Left hindlimb (tissue), 1 donor: ENCODE data around the gene TMEM256.

ENCODE experiments used
- DNase-seq: peaks from one replicate; pipeline ENCODE4 v3.0.0-alpha.2; 2018

TMEM256 gene

DNA sequence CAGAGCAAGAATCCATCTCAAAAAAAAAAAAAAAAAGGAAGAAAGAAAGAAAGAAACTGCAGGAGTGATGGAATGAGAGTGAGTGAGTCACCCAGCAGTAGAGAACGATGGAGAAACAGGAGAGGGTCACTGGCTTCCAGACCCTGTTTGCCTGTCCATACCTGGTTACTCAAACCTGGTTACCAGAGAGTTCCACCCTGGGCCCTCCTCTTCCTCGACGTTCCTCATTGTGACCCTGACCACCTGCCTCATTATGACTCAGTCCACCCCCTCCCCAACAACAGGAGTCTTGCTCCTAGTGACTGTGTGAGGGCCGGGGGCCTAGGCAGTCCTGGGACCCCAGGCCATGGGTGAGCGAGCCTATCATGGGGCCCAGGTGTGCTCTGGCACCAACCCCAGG, 24.7 kb upstream of the TMEM256 start, which contains the start of gene SPEM3:
SPEM3 (plus strand) TSS at position 301 of the 400 bp plus-strand sequence; CDS start at position 347, 46 bp downstream.
- no peak for DNase-seq

DNA sequence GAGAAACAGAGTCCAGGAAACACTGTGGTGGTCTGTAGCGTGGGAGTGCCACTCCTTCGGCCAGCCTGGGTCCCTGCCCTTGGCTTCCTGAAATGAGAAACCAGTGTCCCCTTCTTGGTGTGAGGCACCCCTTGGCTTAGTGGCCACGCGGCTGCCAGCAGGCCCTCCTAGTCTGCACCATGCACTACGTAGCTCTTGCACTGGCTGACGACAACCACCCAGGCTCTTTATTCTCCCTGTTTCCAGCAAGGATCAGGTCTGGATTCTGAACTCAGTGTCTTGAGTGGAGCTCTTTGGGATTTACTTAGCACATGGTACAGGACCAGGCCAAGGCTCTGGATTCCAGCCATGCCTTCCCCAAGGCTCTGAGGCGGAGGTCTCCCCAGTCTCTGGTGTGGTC, 23.7 kb upstream of the TMEM256 start:
- DNase-seq: no peak

DNA sequence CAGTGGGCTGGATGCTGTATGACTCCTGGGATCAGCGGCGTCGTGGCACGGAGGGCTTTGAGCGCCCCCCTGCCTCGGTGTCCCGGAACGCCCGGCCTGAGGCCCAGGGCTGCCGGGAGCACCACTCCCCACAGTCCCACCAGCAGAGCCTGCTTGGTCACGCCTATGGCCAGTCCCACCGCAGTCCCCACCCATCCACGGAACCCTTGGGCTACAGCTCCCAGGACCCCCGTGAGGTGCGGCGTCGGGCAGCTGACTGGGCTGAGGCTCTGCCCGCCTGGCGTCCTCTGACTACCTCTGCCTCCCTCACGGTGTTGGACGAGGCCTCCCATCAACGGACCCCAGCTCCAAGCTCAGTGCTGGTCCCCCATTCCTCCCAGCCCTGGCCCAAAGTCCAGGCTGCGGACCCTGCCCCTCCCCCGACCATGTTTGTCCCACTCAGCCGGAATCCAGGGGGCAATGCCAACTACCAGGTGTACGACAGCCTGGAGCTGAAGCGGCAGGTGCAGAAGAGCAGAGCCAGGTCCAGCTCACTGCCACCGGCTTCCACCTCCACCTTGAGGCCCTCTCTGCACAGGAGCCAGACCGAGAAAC, 23.1 kb upstream of the TMEM256 start:
- no peak for DNase-seq

DNA sequence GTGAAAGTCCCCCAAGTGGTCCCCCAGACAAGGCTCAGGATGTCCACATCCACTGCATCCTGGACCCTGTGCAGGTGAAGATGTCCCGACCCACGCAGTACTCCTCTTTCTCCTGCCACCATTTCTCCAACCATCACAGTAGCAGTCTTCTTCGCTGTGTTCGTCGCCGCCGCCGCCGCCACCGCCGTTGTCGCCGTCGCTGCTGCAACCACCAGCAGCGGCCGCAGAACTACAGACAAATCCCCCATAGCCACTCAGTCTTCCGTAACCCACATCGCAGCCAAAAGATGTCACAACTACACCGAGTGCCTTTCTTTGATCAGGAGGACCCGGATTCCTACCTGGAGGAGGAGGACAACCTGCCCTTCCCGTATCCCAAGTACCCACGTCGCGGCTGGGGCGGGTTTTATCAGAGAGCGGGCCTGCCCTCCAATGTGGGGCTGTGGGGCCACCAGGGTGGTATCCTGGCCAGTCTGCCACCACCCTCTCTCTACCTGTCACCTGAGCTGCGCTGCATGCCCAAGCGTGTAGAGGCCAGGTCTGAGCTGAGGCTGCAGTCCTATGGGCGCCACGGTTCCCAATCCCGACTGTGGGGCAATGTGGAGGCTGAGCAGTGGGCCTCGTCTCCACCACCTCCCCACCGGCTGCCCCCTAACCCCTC, 22.4 kb upstream of the TMEM256 start:
- no peak for DNase-seq

DNA sequence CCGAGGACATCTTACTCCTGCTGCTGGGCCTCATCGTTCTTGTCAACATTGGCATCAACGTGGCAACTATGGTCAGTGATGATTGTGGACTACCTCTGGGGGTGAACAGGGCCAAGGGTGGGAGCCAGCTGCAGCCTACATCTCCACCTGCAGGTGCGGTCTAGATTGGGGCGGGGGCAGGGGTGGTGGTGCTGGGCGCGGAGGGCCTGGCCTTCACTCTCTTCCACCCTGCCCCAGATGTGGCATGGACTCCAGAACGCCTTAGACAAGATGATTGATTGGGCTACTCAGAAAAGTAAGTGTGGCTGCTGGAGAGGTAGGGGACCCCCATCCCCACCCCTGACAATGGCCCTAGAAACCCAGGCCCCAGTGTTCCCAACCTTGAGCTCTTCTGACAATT, 21.9 kb upstream of the TMEM256 start:
- no peak for DNase-seq

DNA sequence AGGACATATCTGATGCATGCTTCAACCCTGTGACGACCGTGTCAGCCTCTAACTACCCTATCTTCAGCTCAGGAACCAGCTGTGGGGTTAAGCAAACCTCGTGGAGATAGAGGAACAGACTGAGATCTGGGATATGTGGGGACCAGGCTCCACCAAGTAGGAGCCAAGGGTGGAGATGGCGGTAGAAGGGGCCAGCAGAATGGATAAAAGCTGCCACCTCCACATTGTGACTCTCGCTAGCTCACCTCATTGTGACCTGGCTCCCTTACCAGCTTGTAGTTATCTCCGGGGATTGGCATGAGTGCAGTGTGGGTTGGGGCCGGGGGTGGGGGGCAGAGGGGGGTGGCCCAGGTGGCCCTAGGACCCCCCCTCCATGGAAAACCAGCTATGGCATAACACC, 21.4 kb upstream of the TMEM256 start, which contains the start of gene SPEM2:
SPEM2 (plus strand) TSS at position 301 of the 400 bp plus-strand sequence; CDS start at position 374, 73 bp downstream.
- no peak for DNase-seq

DNA sequence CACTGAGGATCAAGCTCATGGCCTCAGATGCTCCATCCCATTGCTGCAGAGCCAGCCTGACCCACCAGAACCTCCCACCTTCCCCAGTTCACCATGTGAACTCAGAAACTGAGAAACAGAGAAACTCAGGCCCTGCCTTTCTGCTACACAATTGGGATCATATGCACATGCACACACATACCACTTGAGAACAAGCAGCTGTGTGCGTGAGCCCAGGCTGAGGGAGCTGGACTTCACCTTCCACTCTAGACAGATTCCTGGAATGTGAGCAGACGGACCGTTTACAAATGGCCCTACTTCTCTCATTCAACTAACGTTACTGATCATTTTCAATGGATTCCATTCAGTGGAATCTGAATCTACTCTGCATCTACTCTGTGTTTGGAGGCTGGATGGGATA, 19.8 kb upstream of the TMEM256 start:
- no peak for DNase-seq

DNA sequence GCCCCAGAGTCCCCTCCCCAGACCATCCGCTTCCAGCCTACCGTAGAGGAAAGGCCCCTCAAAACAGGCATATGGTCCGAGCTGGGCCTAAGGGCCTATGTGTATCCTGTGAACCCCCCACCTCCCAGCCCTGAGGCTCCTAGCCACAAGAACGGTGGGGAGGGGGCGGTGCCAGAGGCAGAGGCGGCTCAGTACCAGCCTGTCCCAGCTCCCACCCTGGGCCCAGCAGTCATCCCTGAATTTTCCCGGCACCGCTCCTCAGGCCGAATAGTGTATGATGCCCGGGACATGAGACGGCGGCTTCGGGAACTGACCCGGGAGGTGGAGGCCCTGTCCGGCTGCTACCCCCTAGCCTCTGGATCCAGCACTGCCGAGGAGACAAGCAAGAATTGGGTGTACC, 17.3 kb upstream of the TMEM256 start:
- DNase-seq: no peak

DNA sequence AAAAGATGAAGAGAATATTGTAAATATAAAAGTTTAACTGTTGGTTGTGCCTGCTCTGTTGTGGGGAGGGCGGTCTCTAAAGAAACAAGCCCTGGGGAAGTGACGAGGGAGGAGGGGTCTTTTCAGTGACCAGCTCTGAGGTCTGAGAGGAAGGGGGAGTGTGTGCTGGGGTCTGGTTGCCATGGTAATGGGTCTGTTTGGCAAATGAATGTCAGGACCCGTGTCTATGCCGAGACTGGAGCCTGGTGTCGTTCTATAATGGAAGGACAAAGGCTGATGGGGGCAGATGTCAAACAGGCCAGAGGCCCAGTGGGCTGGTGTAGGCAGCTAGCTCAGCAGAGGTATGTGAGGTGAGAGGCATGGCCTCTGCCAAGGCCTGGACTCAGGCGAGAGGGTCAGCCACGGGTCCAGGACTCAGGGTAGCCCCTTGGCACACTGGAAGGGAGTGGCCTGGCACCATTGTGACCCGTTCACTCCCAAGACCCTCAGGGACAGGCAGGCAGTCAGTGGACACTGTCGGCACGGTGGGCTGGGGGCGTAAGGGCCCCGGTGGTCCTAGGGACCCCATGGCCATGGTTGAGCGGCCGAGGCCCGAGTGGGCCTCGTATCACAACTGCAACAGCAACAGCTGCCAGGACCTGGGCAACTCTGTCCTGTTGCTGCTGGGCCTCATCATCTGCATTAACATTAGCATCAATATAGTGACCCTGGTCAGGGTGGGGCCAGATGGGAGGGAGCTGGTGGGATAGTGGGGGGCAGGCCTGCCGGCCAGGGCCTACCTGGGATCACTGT, 16.1 kb upstream of the TMEM256 start, which contains the start of gene SPEM1:
SPEM1 (plus strand) TSS at position 506 of the 792 bp plus-strand sequence; CDS start at position 567, 61 bp downstream.
- DNase-seq: no peak

DNA sequence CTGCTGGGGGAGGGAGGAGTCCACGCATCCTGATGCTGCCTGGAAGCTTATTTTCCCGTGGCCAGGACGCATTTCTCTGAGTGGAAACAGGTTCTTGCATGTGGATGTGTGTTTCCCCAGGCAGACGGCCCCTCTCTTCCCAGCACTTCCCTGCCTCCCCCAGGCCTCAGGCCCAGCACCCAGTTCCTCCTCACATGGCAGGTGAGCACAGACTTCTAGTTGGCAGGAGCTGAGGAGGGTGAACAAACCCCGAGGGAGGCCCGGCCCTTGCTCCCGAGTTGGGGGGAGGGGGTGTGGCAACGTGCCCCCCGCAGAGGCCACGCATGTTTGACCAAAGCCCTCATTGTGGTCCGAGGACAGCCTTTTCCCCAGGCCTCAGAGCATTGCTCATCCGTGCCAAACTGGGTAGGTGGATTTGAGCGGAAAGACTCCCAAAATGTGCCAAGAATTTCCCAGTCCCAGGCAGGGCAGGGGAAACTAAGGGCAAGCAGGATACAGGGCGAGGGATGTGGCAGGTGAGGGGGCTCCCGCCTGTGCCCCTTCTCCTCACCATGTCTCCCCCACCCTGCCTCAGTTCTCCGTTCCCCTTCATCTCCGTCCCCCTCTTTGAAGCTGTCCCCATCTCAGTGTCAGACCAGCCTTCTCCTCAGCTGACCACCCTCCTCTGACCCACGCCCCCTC, 14.7 kb upstream of the TMEM256 start:
- no peak for DNase-seq

DNA sequence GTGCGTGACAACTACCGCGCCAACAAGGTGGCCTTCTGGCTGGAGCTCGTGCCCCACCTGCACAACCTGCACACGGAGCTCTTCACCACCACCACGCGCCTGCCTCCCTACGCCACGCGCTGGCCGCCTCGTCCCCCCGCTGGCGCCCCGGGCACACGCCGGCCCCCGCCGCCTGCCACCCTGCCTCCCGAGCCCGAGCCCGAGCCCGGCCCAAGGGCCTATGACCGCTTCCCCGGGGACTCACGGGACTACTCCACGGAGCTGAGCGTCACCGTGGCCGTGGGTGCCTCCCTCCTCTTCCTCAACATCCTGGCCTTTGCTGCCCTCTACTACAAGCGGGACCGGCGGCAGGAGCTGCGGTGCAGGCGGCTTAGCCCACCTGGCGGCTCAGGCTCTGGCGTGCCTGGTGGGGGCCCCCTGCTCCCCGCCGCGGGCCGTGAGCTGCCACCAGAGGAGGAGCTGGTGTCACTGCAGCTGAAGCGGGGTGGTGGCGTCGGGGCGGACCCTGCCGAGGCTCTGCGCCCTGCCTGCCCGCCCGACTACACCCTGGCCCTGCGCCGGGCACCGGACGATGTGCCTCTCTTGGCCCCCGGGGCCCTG, 13.3 kb upstream of the TMEM256 start:
- DNase-seq: no peak

DNA sequence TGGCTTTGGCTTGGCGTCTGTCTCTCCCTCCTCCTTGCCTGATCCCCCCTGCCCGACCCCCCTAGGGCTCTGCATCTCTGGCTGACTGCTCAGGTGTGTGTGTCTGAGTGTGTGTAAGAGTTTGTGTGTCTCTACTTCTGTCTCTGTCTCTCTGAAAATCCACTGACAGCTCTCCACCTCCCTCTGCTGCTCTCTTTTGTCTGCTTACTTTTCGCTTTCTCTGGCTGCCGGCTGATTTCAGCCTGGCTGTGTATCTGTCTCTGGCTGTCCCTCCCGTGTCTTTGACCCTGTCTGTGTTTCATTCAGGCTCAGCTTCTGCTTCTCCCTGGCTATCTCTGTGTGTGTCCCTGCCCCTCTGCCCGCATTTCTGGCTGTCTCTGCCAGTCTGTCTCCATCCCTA, 12.4 kb upstream of the TMEM256 start:
- no peak for DNase-seq

DNA sequence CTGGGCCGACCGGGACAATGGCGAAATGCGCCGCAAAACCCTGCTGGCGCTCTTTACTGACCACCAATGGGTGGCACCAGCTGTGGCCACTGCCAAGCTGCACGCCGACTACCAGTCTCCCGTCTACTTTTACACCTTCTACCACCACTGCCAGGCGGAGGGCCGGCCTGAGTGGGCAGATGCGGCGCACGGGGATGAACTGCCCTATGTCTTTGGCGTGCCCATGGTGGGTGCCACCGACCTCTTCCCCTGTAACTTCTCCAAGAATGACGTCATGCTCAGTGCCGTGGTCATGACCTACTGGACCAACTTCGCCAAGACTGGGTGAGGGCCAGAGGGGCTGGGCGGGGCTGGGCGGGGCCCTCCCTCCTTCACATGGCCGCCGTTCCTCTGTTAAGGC, 11.9 kb upstream of the TMEM256 start:
- DNase-seq: no peak

DNA sequence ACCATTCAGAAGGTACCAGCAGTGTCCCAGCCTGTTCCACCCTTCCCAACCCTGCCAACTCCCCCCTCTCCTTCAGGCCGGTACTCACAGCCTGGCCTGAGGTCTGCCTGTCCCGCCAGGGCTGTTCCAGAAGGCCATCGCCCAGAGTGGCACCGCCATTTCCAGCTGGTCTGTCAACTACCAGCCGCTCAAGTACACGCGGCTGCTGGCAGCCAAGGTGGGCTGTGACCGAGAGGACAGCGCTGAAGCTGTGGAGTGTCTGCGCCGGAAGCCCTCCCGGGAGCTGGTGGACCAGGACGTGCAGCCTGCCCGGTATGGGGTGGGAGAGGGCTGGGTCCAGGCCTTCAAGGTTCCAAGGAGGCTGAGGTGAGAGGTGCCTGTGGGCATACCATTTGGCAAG, 10.9 kb upstream of the TMEM256 start:
- DNase-seq: no peak

DNA sequence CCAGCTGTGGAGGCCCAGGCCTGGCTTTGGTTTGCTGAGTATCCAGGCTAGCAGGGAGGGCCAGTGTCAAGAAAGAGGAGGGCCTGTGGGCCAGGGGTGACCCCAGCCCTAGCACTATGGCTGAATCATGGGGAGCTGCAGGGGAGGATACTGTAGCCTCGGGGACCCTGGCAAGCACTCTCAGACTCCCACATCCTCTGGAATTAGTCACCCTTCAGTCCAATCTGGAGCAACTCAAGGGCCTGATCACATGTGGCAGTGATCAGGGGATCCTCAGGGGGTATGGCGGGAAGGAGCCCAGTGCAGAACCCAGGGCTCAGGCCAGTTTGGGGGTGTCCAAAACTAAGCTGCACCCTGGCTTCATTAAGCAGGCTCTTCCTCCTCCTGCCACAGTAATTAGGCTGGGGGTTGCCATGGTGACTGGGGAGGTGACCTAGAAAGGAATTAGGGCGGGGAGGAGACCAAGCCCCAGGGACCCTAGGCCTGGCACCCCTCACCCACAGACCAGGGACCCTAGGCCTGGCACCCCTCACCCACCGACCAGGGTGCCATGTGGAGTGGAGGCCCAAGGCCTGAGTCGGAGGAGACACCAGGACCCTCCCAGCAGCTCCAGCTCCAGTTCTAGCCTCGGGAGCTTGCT, 9.6 kb upstream of the TMEM256 start:
- DNase-seq: no peak

DNA sequence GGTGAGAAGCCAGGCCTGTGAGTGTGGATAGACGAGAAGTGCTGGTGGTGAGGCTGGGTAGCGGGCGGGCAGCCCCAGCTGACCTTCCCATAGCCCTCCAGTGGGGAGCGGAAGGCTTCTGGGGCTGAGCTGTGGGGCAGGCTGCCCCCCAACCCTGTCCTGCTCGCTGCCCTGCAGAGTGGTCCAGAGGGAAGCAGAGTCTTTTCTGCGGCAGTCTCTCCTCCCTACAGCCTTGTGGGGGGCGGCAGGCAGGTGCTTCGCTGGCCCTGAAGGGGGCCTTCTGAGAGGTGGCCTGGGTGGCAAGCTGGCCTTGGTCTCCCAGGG, 7.5 kb upstream of the TMEM256 start:
- no peak for DNase-seq

DNA sequence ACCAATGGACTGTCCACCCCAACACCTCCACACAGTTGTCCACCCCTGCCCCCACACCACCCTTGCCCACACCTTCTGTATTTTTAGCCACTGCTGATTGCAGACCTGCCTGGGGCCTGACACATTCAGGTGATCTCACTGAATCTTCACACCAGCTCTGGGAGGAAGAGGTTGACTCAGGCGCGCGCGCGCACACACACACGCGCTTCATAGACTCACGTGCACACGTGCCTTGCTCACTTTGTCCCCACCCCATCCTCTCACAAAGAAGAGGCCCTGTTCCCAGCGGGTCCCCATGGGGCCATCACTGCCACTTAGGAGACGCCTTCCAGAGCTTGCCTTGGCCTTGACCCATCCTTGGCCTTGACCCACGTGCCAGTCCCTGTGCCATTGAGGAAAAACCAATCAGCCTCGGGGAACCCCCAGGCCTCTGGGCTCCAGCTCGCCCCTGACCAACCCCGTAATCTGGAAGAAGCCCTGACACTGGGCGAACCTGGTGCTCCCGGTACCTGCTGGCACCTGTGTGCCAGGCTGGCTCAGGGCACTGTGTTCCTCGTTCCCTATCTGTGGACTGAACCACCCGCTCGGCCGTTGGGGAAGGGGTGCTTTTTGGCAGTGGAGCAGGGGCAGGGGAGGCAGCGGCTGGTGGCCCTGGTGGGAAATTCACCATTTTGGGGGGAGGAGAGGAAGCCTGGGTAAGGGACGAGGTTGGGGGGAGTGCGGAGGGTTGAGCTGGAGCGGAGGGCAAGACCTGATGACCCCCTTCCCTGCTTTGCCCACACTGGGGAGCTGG, 6.9 kb upstream of the TMEM256 start:
- DNase-seq: no peak

DNA sequence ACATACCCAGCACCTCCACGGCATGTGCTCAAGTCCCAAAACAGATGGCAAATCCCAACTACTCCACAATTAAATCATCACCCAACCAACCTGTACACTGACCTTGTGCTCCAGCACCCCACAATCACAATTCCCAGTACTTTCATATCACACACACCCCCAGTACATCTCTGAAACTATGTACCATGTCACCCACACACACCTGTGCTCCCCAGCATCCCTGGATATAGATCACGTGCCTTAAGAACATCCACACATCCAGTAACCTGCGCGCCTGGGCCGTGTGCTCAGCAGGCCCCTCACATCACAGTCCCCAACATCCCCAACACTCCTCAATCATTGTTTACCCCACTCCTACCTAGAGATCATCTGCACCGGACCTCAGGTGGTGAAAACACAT, 5.8 kb upstream of the TMEM256 start:
- no peak for DNase-seq

DNA sequence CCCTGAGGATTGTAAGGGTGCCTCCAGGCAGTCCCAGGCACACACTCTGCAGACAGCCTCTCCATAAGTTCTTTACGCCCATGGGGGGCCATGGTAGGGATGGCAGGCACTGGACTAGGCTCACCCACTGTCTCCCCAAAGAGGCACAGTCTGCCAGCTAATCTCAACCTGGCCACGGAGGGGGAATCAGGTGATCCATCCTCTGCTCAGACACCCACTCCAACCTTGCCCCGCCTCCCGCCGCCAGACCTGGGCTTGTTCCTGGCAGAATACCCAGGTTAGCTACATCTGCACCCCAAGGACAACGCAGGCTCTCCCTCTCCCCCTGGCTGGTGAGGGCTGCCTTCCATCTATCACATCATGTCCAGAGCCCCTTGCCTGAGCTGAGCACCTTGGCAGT, 5.0 kb upstream of the TMEM256 start:
- DNase-seq: no peak

DNA sequence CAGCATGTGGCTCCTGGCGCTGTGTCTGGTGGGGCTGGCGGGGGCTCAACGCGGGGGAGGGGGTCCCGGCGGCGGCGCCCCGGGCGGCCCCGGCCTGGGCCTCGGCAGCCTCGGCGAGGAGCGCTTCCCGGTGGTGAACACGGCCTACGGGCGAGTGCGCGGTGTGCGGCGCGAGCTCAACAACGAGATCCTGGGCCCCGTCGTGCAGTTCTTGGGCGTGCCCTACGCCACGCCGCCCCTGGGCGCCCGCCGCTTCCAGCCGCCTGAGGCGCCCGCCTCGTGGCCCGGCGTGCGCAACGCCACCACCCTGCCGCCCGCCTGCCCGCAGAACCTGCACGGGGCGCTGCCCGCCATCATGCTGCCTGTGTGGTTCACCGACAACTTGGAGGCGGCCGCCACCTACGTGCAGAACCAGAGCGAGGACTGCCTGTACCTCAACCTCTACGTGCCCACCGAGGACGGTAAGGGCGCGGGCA, 4.4 kb upstream of the TMEM256 start:
- DNase-seq: no peak

DNA sequence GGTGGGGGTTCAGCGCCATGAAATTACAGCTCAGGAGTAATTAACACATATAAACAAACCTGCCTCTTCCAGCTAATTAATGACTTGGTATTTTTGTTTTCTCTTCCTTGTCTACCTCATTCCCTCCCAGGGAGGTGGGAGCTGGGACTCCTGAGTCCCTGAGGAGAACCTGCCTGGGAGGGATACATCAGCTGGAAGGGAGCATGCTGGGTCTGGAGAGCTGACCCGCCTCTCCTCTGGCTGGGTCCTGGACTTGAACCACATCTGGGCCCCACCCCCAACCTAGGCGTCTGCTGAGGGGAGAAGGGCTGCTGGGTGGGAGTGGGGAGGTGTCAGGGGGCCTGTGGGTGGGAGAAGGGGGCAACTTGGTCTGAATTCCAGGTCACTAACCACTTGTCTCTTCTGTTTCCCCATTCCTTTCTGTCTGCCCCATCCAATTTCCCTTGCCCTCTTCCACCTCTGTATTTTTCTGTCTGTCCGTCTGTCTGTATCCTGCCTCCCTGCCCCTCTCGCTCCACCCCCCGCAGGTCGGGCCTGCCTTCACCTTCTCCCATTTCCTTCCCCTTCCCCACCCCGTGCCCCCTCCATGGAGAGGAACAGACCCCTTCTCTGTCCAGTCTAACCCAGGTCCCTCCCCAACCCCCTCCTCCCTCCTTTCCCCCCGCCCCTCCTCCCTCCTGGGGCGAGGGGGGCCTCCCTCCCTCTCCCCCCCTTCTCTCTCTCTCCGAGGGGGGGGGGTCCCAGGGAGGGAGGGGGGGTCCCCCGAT, 3.8 kb upstream of the TMEM256 start, which contains the start of gene NLGN2:
NLGN2 (plus strand) TSS at position 361 of the 767 bp plus-strand sequence. CDS start 411 bp downstream, outside the sequence.
- DNase-seq: no peak
